Hepatocyte (in vitro differentiated cells): ENCODE results near the gene FAT1. TPM values are rescaled to one million over a fixed set of nuclear protein-coding genes. Genes with fewer than 3 reads are reported as not detected.

Experiments used
- DNase-seq: peaks from one replicate; pipeline ENCODE4 v3.0.0-alpha.2; 2016; ENCODE audit warnings: low spot score
- H2AFZ ChIP-seq: fragments of 200-600 bp; sonication (generic); 2 replicates; pipeline ENCODE4 v1.6.0; 2016; ENCODE audit warnings: antibody characterized with exemption, mild to moderate bottlenecking
- H3K27ac ChIP-seq: fragments of 200-600 bp; sonication (generic); 2 replicates; pipeline ENCODE4 v1.5.1; 2016; ENCODE audit warnings: mild to moderate bottlenecking
- H3K27me3 ChIP-seq: fragments of 200-600 bp; sonication (generic); 2 replicates; pipeline ENCODE4 v1.6.1; 2016
- H3K36me3 ChIP-seq: fragments of 200-600 bp; sonication (generic); replicated peaks from 2 replicates; pipeline ENCODE4 v1.5.1; 2016; ENCODE audit warnings: low read depth; ENCODE audit not compliant: insufficient read depth
- H3K4me1 ChIP-seq: fragments of 200-600 bp; sonication (generic); 2 replicates; pipeline ENCODE4 v1.5.1; 2016; ENCODE audit warnings: mild to moderate bottlenecking, moderate library complexity; ENCODE audit not compliant: insufficient read depth
- H3K4me2 ChIP-seq: fragments of 200-600 bp; sonication (generic); 2 replicates; pipeline ENCODE4 v1.6.0; 2016
- H3K4me3 ChIP-seq: fragments of 200-600 bp; sonication (generic); 2 replicates; pipeline ENCODE4 v1.5.1; 2016; ENCODE audit warnings: mild to moderate bottlenecking
- H3K79me2 ChIP-seq: fragments of 200-600 bp; sonication (generic); 2 replicates; pipeline ENCODE4 v1.6.0; 2017; ENCODE audit warnings: mild to moderate bottlenecking
- H3K9me2 ChIP-seq: fragments of 200-600 bp; sonication (generic); replicated peaks from 2 replicates; pipeline ENCODE4 v1.6.0; 2017; ENCODE audit warnings: mild to moderate bottlenecking; ENCODE audit not compliant: insufficient read depth
- H3K9me3 ChIP-seq: fragments of 200-600 bp; sonication (generic); 2 replicates; pipeline ENCODE4 v1.5.1; 2016; ENCODE audit warnings: low read depth, mild to moderate bottlenecking
- H4K20me1 ChIP-seq: fragments of 200-600 bp; sonication (generic); 2 replicates; pipeline ENCODE4 v1.6.0; 2016; ENCODE audit warnings: mild to moderate bottlenecking; ENCODE audit not compliant: insufficient read depth, poor library complexity, severe bottlenecking
- EZH2 ChIP-seq: fragments of 200-600 bp; sonication (generic); IDR thresholded peaks from 2 replicates; pipeline ENCODE4 v1.6.1; 2016; ENCODE audit warnings: antibody characterized with exemption, mild to moderate bottlenecking, borderline replicate concordance
- EZH2phosphoT487 ChIP-seq: fragments of 200-600 bp; sonication (generic); IDR thresholded peaks from one replicate; pipeline ENCODE4 v1.6.1; 2018; ENCODE audit warnings: antibody characterized with exemption, mild to moderate bottlenecking, low read depth, moderate library complexity; ENCODE audit not compliant: unreplicated experiment, severe bottlenecking
- WGBS: methylation state at CpG from one replicate; pipeline ENCODE4 v1.1.6; 2016; ENCODE audit warnings: low lambda C conversion rate; ENCODE audit errors: missing lambda C conversion rate; 5-methylcytosine and 5-hydroxymethylcytosine counted together
- polyA plus RNA-seq: library from polyadenylated mRNA; unstranded; fragments of >200 nt; fragmentation: Nextera tagmentation; extraction: Ambion mirVana; gene quantifications from 2 replicates; pipeline ENCODE4 v1.2.1, GENCODE V29; 2016
- total RNA-seq: library from RNA; depleted of rRNA; stranded (reverse); fragments of >200 nt; gene quantifications from 2 replicates; pipeline ENCODE4 v1.2.3, GENCODE V29; 2014
- TF ChIP-seq, protein P1 (sequence below): fragments of 200-600 bp; sonication (generic); IDR thresholded peaks from 2 replicates; pipeline ENCODE4 v1.5.1; 2016; ENCODE audit warnings: antibody characterized with exemption, mild to moderate bottlenecking; ENCODE audit not compliant: poor library complexity

FAT1 gene
- total and polyA plus RNA-seq, 2 experiments from 2014 or later, result 33.9 to 168 TPM

DNA sequence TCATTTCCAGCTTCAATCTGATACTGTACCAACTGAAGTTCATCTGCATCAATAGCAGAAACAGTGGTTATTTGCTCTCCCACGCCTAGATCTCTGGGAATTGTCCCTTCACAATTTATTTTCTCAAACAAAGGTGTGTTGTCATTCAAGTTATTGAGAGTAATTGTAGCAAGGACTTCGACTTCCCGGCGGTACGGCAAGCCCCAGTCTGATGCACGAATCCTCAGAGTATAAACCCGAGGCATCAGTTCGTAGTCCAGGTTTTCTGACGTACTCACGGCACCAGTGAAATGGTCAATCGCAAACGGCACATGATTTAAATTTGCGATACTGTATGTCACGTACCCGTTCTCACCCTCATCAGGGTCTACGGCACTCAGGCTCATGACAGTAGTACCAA, 15.7 kb downstream of the FAT1 start:
- H3K4me1 ChIP-seq, result peaks cover 12% of the 10 kb centered on the region
- no peak overlapping the region for H3K4me2 ChIP-seq
- peaks cover 99% of the 10 kb centered on the region for H3K79me2 ChIP-seq
- DNase-seq, result no peak
- no peaks in the 10 kb centered on the region for H3K9me3 ChIP-seq
- no peaks in the 10 kb centered on the region for H3K27me3 ChIP-seq
- no peak overlapping the region for H2AFZ ChIP-seq
- H4K20me1 ChIP-seq, result peaks cover 67% of the 10 kb centered on the region
- H3K9me2 ChIP-seq, result no peaks in the 10 kb centered on the region
- no peak overlapping the region for H3K27ac ChIP-seq
- H3K4me3 ChIP-seq, result no peak overlapping the region
- TF ChIP-seq EZH2phosphoT487, result no peak
- TF ChIP-seq, protein P1, sequence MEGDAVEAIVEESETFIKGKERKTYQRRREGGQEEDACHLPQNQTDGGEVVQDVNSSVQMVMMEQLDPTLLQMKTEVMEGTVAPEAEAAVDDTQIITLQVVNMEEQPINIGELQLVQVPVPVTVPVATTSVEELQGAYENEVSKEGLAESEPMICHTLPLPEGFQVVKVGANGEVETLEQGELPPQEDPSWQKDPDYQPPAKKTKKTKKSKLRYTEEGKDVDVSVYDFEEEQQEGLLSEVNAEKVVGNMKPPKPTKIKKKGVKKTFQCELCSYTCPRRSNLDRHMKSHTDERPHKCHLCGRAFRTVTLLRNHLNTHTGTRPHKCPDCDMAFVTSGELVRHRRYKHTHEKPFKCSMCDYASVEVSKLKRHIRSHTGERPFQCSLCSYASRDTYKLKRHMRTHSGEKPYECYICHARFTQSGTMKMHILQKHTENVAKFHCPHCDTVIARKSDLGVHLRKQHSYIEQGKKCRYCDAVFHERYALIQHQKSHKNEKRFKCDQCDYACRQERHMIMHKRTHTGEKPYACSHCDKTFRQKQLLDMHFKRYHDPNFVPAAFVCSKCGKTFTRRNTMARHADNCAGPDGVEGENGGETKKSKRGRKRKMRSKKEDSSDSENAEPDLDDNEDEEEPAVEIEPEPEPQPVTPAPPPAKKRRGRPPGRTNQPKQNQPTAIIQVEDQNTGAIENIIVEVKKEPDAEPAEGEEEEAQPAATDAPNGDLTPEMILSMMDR, result no peak
- TF ChIP-seq EZH2, result no peak
- 93% methylated on average over 16 of the region's 16 CpGs for WGBS
- no peaks in the 10 kb centered on the region for H3K36me3 ChIP-seq

DNA sequence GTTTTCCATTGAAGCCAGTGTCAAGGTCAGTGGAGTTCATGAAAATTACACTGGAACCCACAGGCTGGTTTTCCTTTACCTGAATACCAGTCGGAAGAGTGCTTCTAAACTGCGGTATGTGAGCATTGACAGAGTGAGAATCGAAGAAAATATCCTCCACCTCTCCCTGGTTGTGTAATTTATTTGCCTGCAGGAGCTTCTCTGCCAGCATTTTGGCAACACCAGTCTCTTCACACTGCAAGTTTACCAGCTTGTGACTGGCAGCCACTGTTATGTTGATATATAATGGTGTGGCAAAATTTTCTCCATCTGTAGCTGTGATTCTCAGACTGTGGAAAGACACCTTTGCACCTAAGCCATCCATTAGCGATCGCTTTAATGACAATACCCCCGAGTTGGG, 16.1 kb downstream of the FAT1 start:
- H3K36me3 ChIP-seq, result no peaks in the 10 kb centered on the region
- H3K4me3 ChIP-seq, result no peak overlapping the region
- DNase-seq, result no peak
- WGBS, result 95% methylated on average over 6 of the region's 6 CpGs
- H3K9me3 ChIP-seq, result no peaks in the 10 kb centered on the region
- no peak overlapping the region for H3K4me2 ChIP-seq
- peaks cover 16% of the 10 kb centered on the region for H3K4me1 ChIP-seq
- H4K20me1 ChIP-seq, result peaks cover 67% of the 10 kb centered on the region
- TF ChIP-seq, protein P1, result no peak
- no peak for TF ChIP-seq EZH2
- no peak for TF ChIP-seq EZH2phosphoT487
- no peaks in the 10 kb centered on the region for H3K27me3 ChIP-seq
- no peak overlapping the region for H3K27ac ChIP-seq
- H3K79me2 ChIP-seq, result peaks cover 99% of the 10 kb centered on the region
- H2AFZ ChIP-seq, result no peak overlapping the region
- no peaks in the 10 kb centered on the region for H3K9me2 ChIP-seq

DNA sequence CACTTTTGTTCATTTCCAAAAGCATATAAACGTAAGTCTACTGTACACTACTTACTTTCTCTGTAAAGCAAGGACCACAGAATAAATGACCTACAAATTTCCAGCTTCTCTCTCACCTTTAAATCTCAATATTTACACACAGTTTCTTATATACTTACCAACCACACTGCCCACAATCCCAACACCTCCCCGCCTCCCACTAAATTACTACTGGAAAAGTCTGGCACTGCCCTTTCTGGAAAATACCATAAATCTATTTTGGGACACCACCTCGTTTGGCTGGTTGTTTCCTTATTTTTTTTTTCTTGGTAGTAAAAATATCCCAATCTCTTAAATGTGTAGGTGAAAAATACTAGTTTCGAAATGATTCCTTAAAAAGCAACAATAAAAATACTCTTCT, 19.6 kb downstream of the FAT1 start:
- WGBS, result 75% methylated on average over 4 of the region's 4 CpGs
- Histone ChIP-seq H3K79me2 (peaks cover 100% of the 10 kb centered on the region), H4K20me1 (peaks cover 48% of the 10 kb centered on the region), H3K9me3 (no peaks in the 10 kb centered on the region), H3K9me2 (no peaks in the 10 kb centered on the region), H3K4me2 (no peak overlapping the region), H3K4me3 (no peak overlapping the region), H3K36me3 (no peaks in the 10 kb centered on the region), H3K27me3 (no peaks in the 10 kb centered on the region), H2AFZ (no peak overlapping the region), H3K4me1 (peaks cover 21% of the 10 kb centered on the region), H3K27ac (no peak overlapping the region)
- DNase-seq, result no peak
- TF ChIP-seq EZH2phosphoT487 (no peak), EZH2 (no peak)
- TF ChIP-seq, protein P1, result no peak

DNA sequence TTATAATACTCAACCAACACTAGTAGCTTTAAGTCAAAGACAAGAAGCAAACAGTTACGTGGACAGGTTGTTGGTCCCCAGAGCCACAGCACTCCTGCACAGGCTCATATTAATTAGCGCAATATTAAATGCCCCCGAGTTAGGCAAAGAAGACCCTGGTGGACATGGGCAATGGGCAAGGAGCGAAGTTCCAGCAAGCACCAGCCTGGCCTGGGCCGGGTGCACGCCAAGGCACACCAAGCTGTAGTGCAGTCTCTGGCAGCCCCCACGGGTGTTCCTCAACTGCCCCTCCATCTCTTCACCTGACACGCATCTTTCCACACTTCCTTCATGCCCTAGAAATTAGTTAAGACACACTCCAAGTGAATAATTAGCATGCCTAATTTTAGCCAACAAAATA, 20.1 kb downstream of the FAT1 start:
- H3K9me3 ChIP-seq, result no peaks in the 10 kb centered on the region
- H3K4me2 ChIP-seq, result no peak overlapping the region
- H3K4me1 ChIP-seq, result peaks cover 21% of the 10 kb centered on the region
- H3K4me3 ChIP-seq, result no peak overlapping the region
- TF ChIP-seq, protein P1, result no peak
- no peak for TF ChIP-seq EZH2phosphoT487
- no peak for TF ChIP-seq EZH2
- H3K36me3 ChIP-seq, result no peaks in the 10 kb centered on the region
- peaks cover 100% of the 10 kb centered on the region for H3K79me2 ChIP-seq
- peaks cover 47% of the 10 kb centered on the region for H4K20me1 ChIP-seq
- H3K27ac ChIP-seq, result no peak overlapping the region
- no peak overlapping the region for H2AFZ ChIP-seq
- WGBS, result 96% methylated on average over 8 of the region's 8 CpGs
- H3K27me3 ChIP-seq, result no peaks in the 10 kb centered on the region
- DNase-seq, result no peak
- H3K9me2 ChIP-seq, result no peaks in the 10 kb centered on the region
